ENCODE results near the gene MAIP1. TPM values are rescaled to one million over a fixed set of nuclear protein-coding genes. Genes with fewer than 3 reads are reported as not detected.

MAIP1 gene
- polyA plus RNA-seq, 1 of the 3 experiments (the other 2 are of a cell fraction): 11.5 TPM

GRCh38 chr2:199988151-199988550 is 32.8 kb downstream of the MAIP1 start:
- no peak for DNase-seq
- no peak overlapping the region for H3K4me3 ChIP-seq (ENCODE audit: low read depth in 2 of 2, low read length in 1 of 2)
- no peaks in the 10 kb centered on the region for H3K9me3 ChIP-seq
- no peaks in the 10 kb centered on the region for H3K27me3 ChIP-seq (ENCODE audit: insufficient read depth)
- no peak overlapping the region for H3K27ac ChIP-seq (ENCODE audit: low read depth in 2 of 2, low read length in 1 of 2)
- no peaks in the 10 kb centered on the region for H3K36me3 ChIP-seq (replicated peaks in 1 of 2; ENCODE audit: control insufficient read depth in 1 of 2, insufficient read depth in 2 of 2, low read length in 1 of 2)
- no peaks in the 10 kb centered on the region for H3K9me2 ChIP-seq
- no peak overlapping the region for H3K4me2 ChIP-seq
- 86% methylated on average over 7 of the region's 7 CpGs for WGBS (ENCODE audit: low lambda C conversion rate)
- CTCF ChIA-PET: interaction anchor here (0.8 to 2.7 kb wide), 5 partner anchors 9 to 493 kb away, joined by 3 to 9 read pairs (median 3); no protein-coding TSS in a partner anchor
- no peaks in the 10 kb centered on the region for H4K20me1 ChIP-seq (ENCODE audit: insufficient read depth)
- TF ChIP-seq EP300 (IDR thresholded peaks at IDR 0.05; ENCODE audit: borderline replicate concordance in 1 of 2, low read depth in 1 of 2, low read length in 1 of 2) (no peak), POLR2AphosphoS5 (IDR thresholded peaks at IDR 0.05; ENCODE audit: low read depth, low read length) (no peak), CTCF (IDR thresholded peaks at IDR 0.05) (no peak), FOXJ3 (CRISPR knock-in tag; IDR thresholded peaks at IDR 0.05) (no peak), TEAD4 (IDR thresholded peaks at IDR 0.05; ENCODE audit: borderline replicate concordance, insufficient read depth) (no peak), FOXM1 (IDR thresholded peaks at IDR 0.05; ENCODE audit: low read depth) (no peak), YY1 (IDR thresholded peaks at IDR 0.05; ENCODE audit: low read depth) (no peak), ELF1 (IDR thresholded peaks at IDR 0.05) (no peak)
- no peak overlapping the region for H3K9ac ChIP-seq
- H3F3A ChIP-seq (replicated peaks; ENCODE audit: insufficient read depth): no peaks in the 10 kb centered on the region
- POLR2A ChIA-PET: no interaction called here
- no peaks in the 10 kb centered on the region for H3K79me2 ChIP-seq (ENCODE audit: insufficient read depth)
- H2AFZ ChIP-seq (ENCODE audit: low read depth): no peak overlapping the region
- no peaks in the 10 kb centered on the region; a peak in 2 of 4 replicates for H3K4me1 ChIP-seq (ENCODE audit: control insufficient read depth in 1 of 2, insufficient read depth in 2 of 2, low read depth in 1 of 2, low read length in 1 of 2)

GRCh38 chr2:199989822-199990221 is 34.4 kb downstream of the MAIP1 start:
- Histone ChIP-seq H3K9me2 (no peaks in the 10 kb centered on the region), H3K27me3 (ENCODE audit: insufficient read depth) (no peaks in the 10 kb centered on the region), H3K9me3 (no peaks in the 10 kb centered on the region), H3F3A (replicated peaks; ENCODE audit: insufficient read depth) (no peaks in the 10 kb centered on the region), H3K9ac (no peak overlapping the region), H3K4me2 (no peak overlapping the region), H3K4me1 (ENCODE audit: control insufficient read depth in 1 of 2, insufficient read depth in 2 of 2, low read depth in 1 of 2, low read length in 1 of 2) (no peaks in the 10 kb centered on the region; a peak in 2 of 4 replicates), H3K4me3 (ENCODE audit: low read depth in 2 of 2, low read length in 1 of 2) (no peak overlapping the region), H3K36me3 (replicated peaks in 1 of 2; ENCODE audit: control insufficient read depth in 1 of 2, insufficient read depth in 2 of 2, low read length in 1 of 2) (no peaks in the 10 kb centered on the region), H3K27ac (ENCODE audit: low read depth in 2 of 2, low read length in 1 of 2) (no peak overlapping the region), H3K79me2 (ENCODE audit: insufficient read depth) (no peaks in the 10 kb centered on the region), H4K20me1 (ENCODE audit: insufficient read depth) (no peaks in the 10 kb centered on the region), H2AFZ (ENCODE audit: low read depth) (no peak overlapping the region)
- ChIA-PET POLR2A (no interaction called here), CTCF (interaction anchor here (1.5 to 2.7 kb wide), 4 partner anchors 10 to 491 kb away, joined by 4 to 9 read pairs (median 4); no protein-coding TSS in a partner anchor)
- no peak for DNase-seq
- no peak for TF ChIP-seq RCOR1 (IDR thresholded peaks at IDR 0.05; ENCODE audit: low read length)
- 81% methylated on average over 5 of the region's 5 CpGs for WGBS (ENCODE audit: low lambda C conversion rate)

GRCh38 chr2:199991691-199992090 is 36.3 kb downstream of the MAIP1 start:
- WGBS (ENCODE audit: low lambda C conversion rate): 92% methylated on average over 2 of the region's 2 CpGs
- TF ChIP-seq POLR2AphosphoS5 (IDR thresholded peaks at IDR 0.05; ENCODE audit: low read depth, low read length): no peak
- no peak for TF ChIP-seq FOXJ3 (CRISPR knock-in tag; IDR thresholded peaks at IDR 0.05)
- no peak for TF ChIP-seq IRF3 (IDR thresholded peaks at IDR 0.05; ENCODE audit: low read depth, low read length)
- TF ChIP-seq MAX (IDR thresholded peaks at IDR 0.05; ENCODE audit: low read depth): no peak
- TF ChIP-seq FOXM1 (IDR thresholded peaks at IDR 0.05; ENCODE audit: low read depth): no peak
- no peak for TF ChIP-seq RXRA (IDR thresholded peaks at IDR 0.05; ENCODE audit: borderline replicate concordance, low read depth)
- no peak for TF ChIP-seq EZH2phosphoT487 (IDR thresholded peaks at IDR 0.05; ENCODE audit: borderline replicate concordance, low read depth)
- no peak for TF ChIP-seq TEAD4 (IDR thresholded peaks at IDR 0.05; ENCODE audit: borderline replicate concordance, insufficient read depth)
- TF ChIP-seq MXI1 (IDR thresholded peaks at IDR 0.05; ENCODE audit: low read depth, low read length): no peak
- TF ChIP-seq SIN3A (IDR thresholded peaks at IDR 0.05; ENCODE audit: borderline replicate concordance, low read depth, low read length): no peak
- no peak for TF ChIP-seq TCF12 (IDR thresholded peaks at IDR 0.05)
- no peak for TF ChIP-seq RAD21 (IDR thresholded peaks at IDR 0.05; ENCODE audit: low read length)
- TF ChIP-seq ZBTB33 (IDR thresholded peaks at IDR 0.05; ENCODE audit: borderline replicate concordance, low read depth): no peak

More at GRCh38 chr2:199991691-199992090, 36.3 kb downstream of the MAIP1 start:
- Histone ChIP-seq H3K79me2 (ENCODE audit: insufficient read depth) (no peaks in the 10 kb centered on the region), H2AFZ (ENCODE audit: low read depth) (no peak overlapping the region), H3K27ac (ENCODE audit: low read depth in 2 of 2, low read length in 1 of 2) (no peak overlapping the region), H3K36me3 (replicated peaks in 1 of 2; ENCODE audit: control insufficient read depth in 1 of 2, insufficient read depth in 2 of 2, low read length in 1 of 2) (no peaks in the 10 kb centered on the region), H4K20me1 (ENCODE audit: insufficient read depth) (no peaks in the 10 kb centered on the region), H3K9ac (no peak overlapping the region), H3K4me1 (ENCODE audit: control insufficient read depth in 1 of 2, insufficient read depth in 2 of 2, low read depth in 1 of 2, low read length in 1 of 2) (no peaks in the 10 kb centered on the region; a peak in 1 of 4 replicates), H3K4me2 (no peak overlapping the region), H3F3A (replicated peaks; ENCODE audit: insufficient read depth) (no peaks in the 10 kb centered on the region), H3K9me2 (no peaks in the 10 kb centered on the region), H3K9me3 (no peaks in the 10 kb centered on the region), H3K4me3 (ENCODE audit: low read depth in 2 of 2, low read length in 1 of 2) (no peak overlapping the region), H3K27me3 (ENCODE audit: insufficient read depth) (no peaks in the 10 kb centered on the region)
- no peak for DNase-seq
- CTCF ChIA-PET: no interaction called here
- POLR2A ChIA-PET: interaction anchor here (0.6 kb wide), 1 partner anchor 219 kb away, joined by 3 read pairs; no protein-coding TSS in a partner anchor
